OCI-LY1 (cell line): Measurements from ENCODE around the gene PCBP3.

Source experiments
- CTCF ChIP-seq: fragments of 200-600 bp; sonication (generic), shearing (Covaris generic); IDR thresholded peaks from 2 replicates; pipeline ENCODE4 v1.5.1; 2017; ENCODE audit warnings: mild to moderate bottlenecking, antibody characterized with exemption, low read length, moderate library complexity, mixed read lengths
- EZH2 ChIP-seq: fragments of 200-600 bp; sonication (generic), shearing (Covaris generic); IDR thresholded peaks from 2 replicates; pipeline ENCODE4 v1.8.0; 2017; ENCODE audit warnings: borderline replicate concordance, mixed run types, mild to moderate bottlenecking, antibody characterized with exemption, low read length, moderate library complexity, mixed read lengths

GRCh38 chr21:45883090-45883489 lies 239.6 kb downstream of the PCBP3 start:
- no peak for TF ChIP-seq CTCF
- no peak for TF ChIP-seq EZH2
